Cerebellar nuclear complex (tissue), 1 donor: ENCODE data around the gene INAFM2.

Experiments used
- DNase-seq, 2 experiments: peaks; one replicate each; lab custom pipeline; 2025; lab: John Stamatoyannopoulos, UW

INAFM2 gene

GRCh38 chr15:40328751-40329150, 5.3 kb downstream of the INAFM2 start:
- no peak for DNase-seq

DNA sequence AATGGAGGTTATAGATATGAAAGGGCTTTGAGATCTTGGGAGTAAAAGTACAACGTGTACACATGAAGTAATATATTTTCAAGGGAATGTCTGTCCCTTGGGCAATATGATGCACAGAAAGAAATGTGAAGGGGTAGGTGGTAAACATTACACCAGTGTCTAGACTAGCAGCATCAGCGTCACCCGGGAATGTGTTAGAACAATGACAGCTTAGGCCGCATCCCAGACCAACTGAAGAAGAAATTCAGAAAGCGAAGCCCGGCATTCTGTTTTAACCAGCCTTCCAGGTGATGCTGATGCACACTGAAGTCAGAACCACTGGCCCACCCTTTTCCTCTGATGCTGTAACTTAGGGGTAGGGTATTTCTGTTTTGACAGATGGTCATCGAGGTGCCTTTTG, 6.3 kb downstream of the INAFM2 start:
- DNase-seq, result no peak

- DNase-seq, result no peak
These were observed 6.9 kb downstream of the INAFM2 start for GRCh38 chr15:40330368-40330836.

- DNase-seq, result no peak
These were observed 7.5 kb downstream of the INAFM2 start for GRCh38 chr15:40331026-40331425.

- DNase-seq, result no peak
These were observed 8.1 kb downstream of the INAFM2 start for GRCh38 chr15:40331637-40332036.

- DNase-seq, result no peak
These were observed 8.8 kb downstream of the INAFM2 start for GRCh38 chr15:40332113-40332781.

DNA sequence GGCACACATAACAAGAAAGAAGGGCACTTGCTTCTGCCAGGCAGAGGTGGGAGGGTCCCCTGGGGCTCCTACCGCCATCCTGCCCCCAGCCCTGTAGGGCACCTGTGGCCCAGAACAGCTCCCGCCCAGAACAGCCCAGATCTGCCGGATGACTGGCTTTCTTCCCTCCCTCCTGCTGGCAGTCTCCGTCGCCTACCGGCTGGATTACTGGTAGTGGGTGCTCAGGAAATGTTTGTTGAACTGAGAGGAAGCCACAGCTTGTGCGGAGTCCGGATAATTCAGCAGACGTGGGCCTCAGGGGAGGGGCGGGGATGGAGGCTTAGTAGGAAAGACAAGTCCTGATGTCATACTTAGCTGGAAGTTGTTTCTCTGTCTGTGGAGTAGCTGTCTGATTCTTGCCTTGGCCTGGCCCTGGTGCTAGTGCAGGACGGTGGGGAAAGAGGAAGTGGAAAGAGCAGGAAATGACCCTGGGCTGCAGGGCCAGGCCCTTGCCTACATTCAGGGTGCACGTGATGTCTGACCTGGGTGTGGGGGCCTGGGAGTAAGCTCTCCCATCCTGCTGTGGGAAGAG, 10.5 kb downstream of the INAFM2 start:
- no peak for DNase-seq

GRCh38 chr15:40334541-40334940, 11.0 kb downstream of the INAFM2 start:
- no peak for DNase-seq

DNA sequence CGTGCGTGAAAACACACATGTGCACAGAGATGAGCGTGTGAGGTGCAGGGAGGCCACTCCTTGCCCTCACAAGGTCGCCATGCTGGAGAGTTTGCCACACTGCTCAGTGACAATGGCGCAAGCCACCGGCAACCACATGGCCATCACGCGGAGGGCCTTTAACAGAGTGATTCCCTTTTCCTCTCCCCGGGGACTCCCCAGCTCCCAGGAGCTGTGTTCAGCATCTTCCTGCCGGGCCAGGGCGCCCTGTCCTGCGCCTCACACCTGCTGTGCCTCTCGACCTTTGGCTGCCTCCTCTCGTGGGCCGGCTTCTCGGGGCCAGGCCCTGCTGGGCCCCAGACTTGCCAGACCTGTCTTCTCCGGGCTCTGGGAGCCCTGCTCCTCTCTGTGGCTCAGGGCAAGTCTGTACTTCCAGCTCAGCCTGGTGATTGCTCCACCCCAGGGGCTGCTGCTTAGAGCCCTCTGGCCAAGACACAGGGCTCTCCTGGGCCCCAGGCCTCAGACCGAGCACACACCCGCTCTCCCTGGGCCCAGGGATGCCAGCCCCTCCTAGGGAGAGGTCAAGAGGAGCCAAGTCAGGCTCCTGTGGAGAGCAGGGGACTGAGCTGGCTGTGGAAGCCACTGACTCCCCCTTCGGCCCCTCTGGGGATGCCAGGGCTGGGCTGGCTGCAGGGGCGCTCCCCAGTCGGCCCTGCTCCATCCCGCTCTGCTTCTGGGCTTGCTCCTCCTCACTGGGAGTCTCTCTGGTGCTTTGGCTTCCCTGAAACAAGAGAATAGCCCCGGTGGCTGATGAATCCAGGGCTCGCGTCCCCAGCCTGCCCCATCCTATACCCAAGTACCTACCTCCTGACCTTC, 11.7 kb downstream of the INAFM2 start:
- no peak for DNase-seq

GRCh38 chr15:40335938-40336743, 12.6 kb downstream of the INAFM2 start:
- DNase-seq, result no peak

GRCh38 chr15:40336744-40337122, 13.2 kb downstream of the INAFM2 start:
- DNase-seq, result no peak

- DNase-seq, result no peak
These were observed 14.1 kb downstream of the INAFM2 start for GRCh38 chr15:40337597-40337996.

- DNase-seq, result no peak
These were observed 14.7 kb downstream of the INAFM2 start for GRCh38 chr15:40338041-40338657.

DNA sequence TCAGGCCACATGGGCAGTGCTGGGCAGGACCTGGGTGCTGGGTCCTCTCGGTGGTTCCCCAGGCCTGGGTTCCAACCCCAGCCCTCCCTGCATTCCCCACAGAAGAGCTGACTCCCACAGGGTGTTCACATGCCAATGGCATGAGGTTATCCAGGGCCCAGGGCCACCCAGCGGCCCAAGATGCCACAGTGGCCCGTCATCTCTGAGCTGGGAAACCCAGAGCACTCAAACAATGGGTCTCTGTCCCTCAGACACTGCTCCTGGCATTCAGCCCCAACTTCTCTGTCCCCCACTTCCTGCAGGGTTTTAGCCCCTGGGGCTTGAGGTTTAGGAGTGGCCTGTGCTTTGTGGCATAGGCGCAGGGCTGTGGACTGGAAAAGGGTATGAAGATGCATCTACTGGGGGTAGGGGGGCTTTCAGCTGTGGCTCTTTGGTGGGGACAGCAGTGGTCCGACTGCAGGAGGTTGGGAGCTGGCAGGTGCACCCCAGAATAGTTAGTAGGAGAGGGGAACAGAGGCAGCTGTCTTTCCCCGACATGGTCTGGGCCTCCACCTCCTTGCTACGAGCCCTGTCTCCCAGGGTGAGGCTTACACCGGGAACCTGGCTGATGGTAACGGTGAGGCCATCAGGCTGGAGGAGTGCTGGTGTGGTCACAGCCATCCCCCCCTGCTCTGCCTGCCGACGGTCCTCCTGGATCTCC, 15.6 kb downstream of the INAFM2 start:
- DNase-seq, result no peak

DNA sequence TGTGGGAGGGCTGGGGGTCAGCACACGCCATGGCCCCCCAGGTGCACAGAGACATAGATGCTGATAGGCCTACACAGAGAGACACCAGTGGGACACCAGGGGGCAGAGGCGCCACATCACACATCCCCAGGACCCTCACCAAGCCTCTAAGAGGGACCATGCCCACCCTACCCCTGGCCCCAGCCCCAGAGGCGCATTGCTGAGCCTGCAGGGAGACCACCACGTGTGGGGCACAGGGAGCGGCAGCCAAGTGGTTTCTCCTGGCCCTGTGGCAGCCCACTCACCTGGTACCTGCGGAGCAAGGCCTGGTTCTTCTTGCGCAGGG, 16.1 kb downstream of the INAFM2 start:
- DNase-seq, result no peak

DNA sequence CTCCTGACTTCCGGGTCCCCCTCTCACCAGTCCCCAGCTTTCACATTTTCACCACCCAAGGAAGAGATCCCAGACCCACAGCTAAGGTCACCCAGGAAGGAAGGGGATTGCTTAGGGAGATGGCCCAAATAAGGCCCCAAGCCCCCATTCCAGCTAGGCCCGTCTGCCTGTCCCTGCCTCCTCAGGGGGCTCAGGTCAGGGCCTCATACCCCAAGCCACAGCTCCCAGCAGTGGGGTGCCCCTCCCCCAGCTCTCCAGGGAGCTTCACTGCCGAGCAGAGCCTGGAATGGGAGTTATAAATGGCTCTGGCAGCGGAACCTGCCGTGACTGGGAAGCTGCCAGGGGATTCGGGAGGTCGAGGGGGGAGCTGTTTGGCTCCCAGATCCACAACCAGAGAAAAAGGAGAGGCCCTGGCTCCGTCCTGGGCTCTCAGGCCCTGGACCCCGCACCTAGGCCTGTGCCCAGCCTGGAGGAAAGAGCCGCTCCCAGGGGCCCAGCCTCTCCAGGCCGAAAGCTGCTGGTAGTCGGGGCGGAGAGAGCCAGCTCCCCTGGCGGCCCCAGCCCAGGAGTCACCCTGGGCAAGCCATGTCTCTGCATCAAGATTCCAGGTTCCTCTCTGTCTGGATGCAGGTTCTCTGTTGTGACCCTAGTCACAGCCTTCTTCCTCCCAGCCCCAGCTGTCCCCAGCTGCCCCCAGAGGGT, 16.7 kb downstream of the INAFM2 start:
- no peak for DNase-seq

DNA sequence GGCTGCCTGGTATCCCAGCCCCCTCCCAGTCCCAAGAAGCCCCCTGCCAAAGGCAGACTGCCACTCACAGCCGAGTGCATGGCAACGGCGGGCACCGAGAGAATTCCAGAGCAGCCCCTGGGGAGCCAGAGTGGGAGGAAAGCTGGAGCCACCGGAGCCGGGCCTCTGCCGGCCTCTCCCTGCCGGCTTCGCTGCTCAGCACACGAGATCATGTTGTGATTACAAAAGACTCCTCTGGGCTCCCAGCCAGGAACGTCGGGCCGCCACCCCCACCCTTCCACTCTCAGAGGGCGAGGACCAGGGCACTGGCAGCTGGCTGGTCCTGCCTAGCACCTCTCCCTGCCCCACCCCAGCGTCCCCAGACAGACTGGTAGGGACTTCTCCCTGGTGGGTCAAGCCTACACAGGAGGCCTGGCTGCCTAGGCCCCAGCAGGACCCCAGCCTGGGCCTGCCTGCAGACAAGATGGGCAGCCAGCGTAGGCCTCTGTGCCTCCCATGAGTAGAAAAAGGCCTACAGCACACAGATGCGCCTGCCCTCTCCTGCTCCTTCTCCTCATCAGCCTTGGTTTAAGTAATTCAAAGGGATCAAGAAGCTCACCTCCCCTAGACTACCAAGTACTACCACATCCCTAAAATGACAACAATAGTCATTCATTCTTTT, 17.4 kb downstream of the INAFM2 start, which contains the start of gene CCDC9B:
TSS of gene CCDC9B (minus strand) at position 200 of the 661 bp plus-strand sequence. CDS start at position 80, 120 bp downstream.
- DNase-seq, result no peak

DNA sequence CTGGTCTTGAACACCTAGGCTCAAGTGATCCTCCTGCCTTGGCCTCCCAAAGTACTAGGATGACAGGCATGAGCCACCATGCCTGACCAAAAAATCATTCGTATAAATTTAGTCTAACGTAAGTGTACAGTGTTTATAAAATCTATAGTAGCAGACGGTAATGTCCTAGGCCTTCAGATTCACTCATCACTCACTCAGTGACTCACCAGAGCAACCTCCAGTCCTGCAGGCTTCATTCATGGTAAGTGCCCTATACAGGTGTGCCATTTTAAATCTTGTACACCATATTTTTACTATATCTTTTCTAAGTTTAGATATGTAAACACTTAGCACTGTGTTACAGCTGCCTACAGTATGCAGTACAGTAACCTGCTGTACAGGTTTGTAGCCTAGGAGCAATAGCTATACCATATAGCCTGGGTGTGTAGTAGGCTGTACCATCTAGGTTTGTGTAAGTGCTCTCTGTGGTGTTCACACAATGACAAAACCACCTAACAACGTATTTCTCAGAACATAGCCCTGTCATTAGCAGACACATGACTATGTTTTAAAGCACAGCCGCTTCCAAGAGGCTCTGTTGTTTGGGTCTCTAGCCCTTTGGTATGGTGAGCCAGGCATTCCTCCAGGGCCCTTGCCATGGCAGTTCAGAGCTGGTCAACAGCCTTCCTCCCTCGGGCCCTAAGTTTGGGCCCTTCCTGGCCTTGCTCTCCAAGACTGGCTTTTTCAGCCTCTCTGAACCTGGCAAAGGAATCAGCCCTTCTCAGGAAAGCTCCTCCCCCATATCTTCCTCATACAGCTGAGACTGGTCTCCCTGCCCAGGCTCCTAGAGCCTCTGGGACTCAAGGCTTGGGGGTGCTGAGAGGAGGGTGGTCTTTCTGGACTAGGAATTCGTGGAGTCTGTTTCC, 19.2 kb downstream of the INAFM2 start:
- DNase-seq, result no peak

- no peak for DNase-seq
These were observed 20.0 kb downstream of the INAFM2 start for GRCh38 chr15:40343512-40343911.
